DND-41 (cell line): ENCODE results near the gene SZRD1.

Source experiments
- EZH2 ChIP-seq: IDR thresholded peaks from 3 replicates; pipeline ENCODE4 v1.6.1; 2012; ENCODE audit warnings: borderline replicate concordance, low read depth, mild to moderate bottlenecking, moderate library complexity, low read length, inconsistent platforms; ENCODE audit not compliant: severe bottlenecking
- TF ChIP-seq, protein P1 (sequence below): IDR thresholded peaks from 2 replicates; pipeline ENCODE4 v1.5.1; 2012; ENCODE audit warnings: borderline replicate concordance, low read length, moderate library complexity, mild to moderate bottlenecking; ENCODE audit not compliant: poor library complexity, severe bottlenecking; ENCODE audit errors: extremely low read depth

DNA sequence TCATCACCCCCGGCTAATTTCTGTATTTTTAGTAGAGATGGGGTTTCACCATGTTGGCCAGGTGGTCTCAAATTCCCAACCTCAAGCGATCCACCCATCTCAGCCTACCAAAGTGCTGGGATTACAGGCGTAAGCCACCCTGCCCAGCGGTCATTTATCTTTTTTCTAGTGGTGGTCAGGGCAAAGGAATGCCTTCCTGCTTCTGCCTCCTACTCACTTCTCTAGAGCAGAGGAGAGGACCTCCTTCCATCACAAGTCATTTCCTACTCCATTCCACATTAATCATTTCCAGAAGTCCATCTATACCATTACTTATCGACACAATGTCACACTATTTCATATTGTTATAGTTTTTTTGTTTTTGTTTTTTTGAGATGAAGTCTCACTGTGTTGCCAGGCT lies 28.1 kb upstream of the SZRD1 start:
- TF ChIP-seq, protein P1, sequence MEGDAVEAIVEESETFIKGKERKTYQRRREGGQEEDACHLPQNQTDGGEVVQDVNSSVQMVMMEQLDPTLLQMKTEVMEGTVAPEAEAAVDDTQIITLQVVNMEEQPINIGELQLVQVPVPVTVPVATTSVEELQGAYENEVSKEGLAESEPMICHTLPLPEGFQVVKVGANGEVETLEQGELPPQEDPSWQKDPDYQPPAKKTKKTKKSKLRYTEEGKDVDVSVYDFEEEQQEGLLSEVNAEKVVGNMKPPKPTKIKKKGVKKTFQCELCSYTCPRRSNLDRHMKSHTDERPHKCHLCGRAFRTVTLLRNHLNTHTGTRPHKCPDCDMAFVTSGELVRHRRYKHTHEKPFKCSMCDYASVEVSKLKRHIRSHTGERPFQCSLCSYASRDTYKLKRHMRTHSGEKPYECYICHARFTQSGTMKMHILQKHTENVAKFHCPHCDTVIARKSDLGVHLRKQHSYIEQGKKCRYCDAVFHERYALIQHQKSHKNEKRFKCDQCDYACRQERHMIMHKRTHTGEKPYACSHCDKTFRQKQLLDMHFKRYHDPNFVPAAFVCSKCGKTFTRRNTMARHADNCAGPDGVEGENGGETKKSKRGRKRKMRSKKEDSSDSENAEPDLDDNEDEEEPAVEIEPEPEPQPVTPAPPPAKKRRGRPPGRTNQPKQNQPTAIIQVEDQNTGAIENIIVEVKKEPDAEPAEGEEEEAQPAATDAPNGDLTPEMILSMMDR, result no peak
- no peak for TF ChIP-seq EZH2
